KMS-11 (cell line): Measurements from ENCODE around the gene ZNF146.
"Not testable (repeated sequence)": the region's sequence is repeated elsewhere in the genome, so short reads cannot be mapped to it uniquely, and the experiment has no call there.

Source experiments
- H2AFZ ChIP-seq: fragments of 200-600 bp; sonication (generic); 2 replicates; pipeline ENCODE4 v1.6.1; 2016; ENCODE audit warnings: antibody characterized with exemption, mixed run types, low read depth
- H3K27ac ChIP-seq: fragments of 200-600 bp; sonication (generic); 2 replicates; pipeline ENCODE4 v1.6.1; 2016; ENCODE audit warnings: mild to moderate bottlenecking, mixed run types
- H3K27me3 ChIP-seq: fragments of 200-600 bp; sonication (generic); 2 replicates; pipeline ENCODE4 v1.6.1; 2017; ENCODE audit warnings: mild to moderate bottlenecking, low read depth, mixed run types, moderate library complexity; ENCODE audit not compliant: insufficient read depth
- H3K36me3 ChIP-seq: fragments of 200-600 bp; sonication (generic); 2 replicates; pipeline ENCODE4 v1.6.1; 2017; ENCODE audit warnings: mild to moderate bottlenecking, mixed run types; ENCODE audit not compliant: insufficient read depth
- H3K4me1 ChIP-seq: fragments of 200-600 bp; sonication (generic); 2 replicates; pipeline ENCODE4 v1.6.1; 2016; ENCODE audit warnings: mild to moderate bottlenecking, low read depth, mixed run types; ENCODE audit not compliant: poor library complexity, severe bottlenecking
- H3K4me2 ChIP-seq: fragments of 200-600 bp; sonication (generic); 2 replicates; pipeline ENCODE4 v1.7.0; 2016; ENCODE audit warnings: mild to moderate bottlenecking, mixed run types
- H3K4me3 ChIP-seq: fragments of 200-600 bp; sonication (generic); IDR thresholded peaks from 2 replicates; pipeline ENCODE4 v1.6.1; 2017; ENCODE audit warnings: low read depth, low read length, mixed read lengths; ENCODE audit not compliant: insufficient read depth
- H3K79me2 ChIP-seq: fragments of 200-600 bp; sonication (generic); 2 replicates; pipeline ENCODE4 v1.6.1; 2016; ENCODE audit warnings: low read depth, mixed run types; ENCODE audit not compliant: insufficient read depth
- H3K9ac ChIP-seq: fragments of 200-600 bp; sonication (generic); 2 replicates; pipeline ENCODE4 v1.6.1; 2016; ENCODE audit warnings: mild to moderate bottlenecking, mixed run types
- H4K20me1 ChIP-seq: fragments of 200-600 bp; sonication (generic); 2 replicates; pipeline ENCODE4 v1.6.1; 2016; ENCODE audit warnings: mild to moderate bottlenecking, mixed run types; ENCODE audit not compliant: insufficient read depth
- CTCF ChIP-seq: fragments of 200-600 bp; sonication (generic); conservative IDR thresholded peaks from 2 replicates; pipeline ENCODE4 v1.6.1; 2017; ENCODE audit warnings: low read depth, mild to moderate bottlenecking, antibody characterized with exemption, low read length, moderate library complexity, mixed read lengths

Gene ZNF146

DNA sequence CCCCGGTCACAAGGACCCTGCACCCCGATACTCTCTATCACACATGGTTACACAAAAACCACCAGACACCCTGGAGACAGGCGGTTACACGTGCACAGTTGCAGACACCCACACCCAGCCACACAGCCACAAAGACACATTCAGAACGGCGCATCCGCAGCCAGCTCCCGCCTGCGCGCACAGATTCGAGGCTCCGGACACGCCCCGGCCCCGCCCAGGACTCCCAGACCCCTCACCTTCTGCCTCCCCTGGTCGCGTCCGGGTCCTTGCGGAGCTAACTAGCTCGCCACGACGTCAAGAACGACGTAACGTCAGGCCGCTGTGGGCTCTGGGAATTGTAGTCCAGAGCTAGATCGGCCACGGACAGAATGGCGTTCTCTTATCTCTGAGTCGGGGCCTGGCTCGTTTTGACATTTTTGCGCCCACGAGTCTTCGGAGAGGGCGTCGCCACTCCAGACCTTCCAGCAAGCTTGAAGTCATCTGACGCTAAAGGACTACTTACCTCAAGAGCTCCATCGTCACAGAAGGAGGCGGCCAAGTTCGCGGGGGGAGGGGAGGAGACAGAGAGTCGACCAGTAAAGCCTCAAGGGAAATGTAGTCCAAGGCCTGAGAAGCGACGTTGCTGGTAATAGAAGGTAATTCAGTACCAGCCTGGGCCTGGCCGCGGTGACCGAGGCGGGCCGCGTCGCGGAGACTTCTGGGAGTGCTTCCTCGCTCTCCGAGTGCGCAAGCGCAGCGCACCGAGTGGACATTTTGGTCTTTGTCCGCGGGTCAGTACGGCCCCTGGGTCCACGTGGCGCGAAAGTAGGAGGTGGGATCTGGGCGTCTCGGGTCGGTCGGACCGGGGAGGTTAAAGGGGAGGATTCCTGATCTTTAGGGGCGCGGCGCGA, at the start of gene ZNF146, which contains the start of gene ZNF565:
ZNF146 (plus strand) TSS at position 721 of the 890 bp plus-strand sequence. CDS start 21,335 bp downstream, outside the sequence.
ZNF565 (minus strand) TSS at position 280 of the 890 bp plus-strand sequence. CDS start 12,680 bp downstream, outside the sequence.
- Histone ChIP-seq H3K27me3 (no peaks in the 10 kb centered on the region), H3K4me2 (peak within 1 kb of the TSS; percentile 98), H3K4me3 (no peak within 1 kb of the TSS), H3K79me2 (peaks cover 48% of the 10 kb centered on the region), H4K20me1 (no peaks in the 10 kb centered on the region), H2AFZ (peak within 1 kb of the TSS; percentile 75), H3K9ac (peak within 1 kb of the TSS; percentile 89), H3K27ac (peak within 1 kb of the TSS; percentile 80), H3K36me3 (0 out of 2 replicates have a peak, but pooled peaks cover 7% of the 10 kb centered on the region), H3K4me1 (no peaks in the 10 kb centered on the region)
- TF ChIP-seq CTCF, result 0 out of 2 replicates have a peak, but pooled peaks have one; percentile 16

- Histone ChIP-seq H3K4me3 (no peak overlapping the region), H2AFZ (no peak overlapping the region), H3K9ac (no peak overlapping the region), H4K20me1 (no peaks in the 10 kb centered on the region), H3K79me2 (no peaks in the 10 kb centered on the region), H3K36me3 (no peaks in the 10 kb centered on the region), H3K4me2 (no peak overlapping the region), H3K27me3 (no peaks in the 10 kb centered on the region), H3K4me1 (peaks cover 5% of the 10 kb centered on the region), H3K27ac (no peak overlapping the region)
- no peak for TF ChIP-seq CTCF
These were observed 45.7 kb upstream of the ZNF146 start for GRCh38 chr19:36169084-36169760.

DNA sequence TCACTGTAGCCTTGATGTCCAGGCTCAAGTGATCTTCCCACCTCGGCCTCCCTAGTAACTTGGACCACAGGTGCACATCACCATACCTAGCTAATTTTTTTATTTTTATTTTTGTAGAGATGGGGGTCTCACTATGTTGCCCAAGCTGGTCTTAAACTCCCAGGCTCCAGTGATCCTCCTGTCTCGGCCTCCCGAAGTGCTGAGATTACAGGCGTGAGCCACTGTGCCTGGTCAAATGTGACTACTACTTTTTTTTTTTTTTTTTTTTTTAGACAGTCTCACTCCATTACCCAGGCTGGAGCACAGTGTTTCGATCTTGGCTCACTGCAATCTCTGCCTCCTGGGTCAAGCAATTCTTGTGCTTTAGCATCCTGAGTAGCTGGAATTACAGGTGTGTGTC, 42.1 kb upstream of the ZNF146 start:
- H3K4me3 ChIP-seq, result no peak overlapping the region
- no peak for TF ChIP-seq CTCF

DNA sequence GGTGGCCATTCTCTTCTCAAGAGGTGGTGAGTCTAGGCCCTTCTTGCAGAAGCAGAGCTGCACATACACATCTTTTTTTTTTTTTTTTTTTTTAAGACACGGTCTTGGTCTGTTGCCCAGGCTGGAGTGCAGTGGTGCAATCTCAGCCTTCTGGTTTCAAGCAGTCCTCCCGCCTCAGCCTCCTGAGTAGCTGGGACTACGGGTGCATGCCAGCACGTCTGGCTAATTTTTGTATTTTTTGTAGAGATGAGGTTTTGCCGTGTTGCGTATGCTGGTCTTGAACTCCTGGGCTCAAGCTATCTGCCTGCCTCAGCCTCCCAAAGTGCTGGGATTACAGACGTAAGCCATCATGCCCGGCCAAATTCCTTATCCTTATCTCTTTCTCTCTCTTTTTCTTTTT, 41.1 kb upstream of the ZNF146 start:
- H4K20me1 ChIP-seq, H3K4me1 ChIP-seq, H3K4me3 ChIP-seq, H3K9ac ChIP-seq, H2AFZ ChIP-seq, H3K79me2 ChIP-seq, H3K36me3 ChIP-seq, H3K27ac ChIP-seq, H3K27me3 ChIP-seq, H3K4me2 ChIP-seq: not testable (repeated sequence)

More for the DNA sequence above, 42.1 kb upstream of the ZNF146 start:
- Histone ChIP-seq H3K9ac (no peak overlapping the region), H4K20me1 (no peaks in the 10 kb centered on the region), H3K4me1 (peaks cover 5% of the 10 kb centered on the region), H3K36me3 (no peaks in the 10 kb centered on the region), H3K27me3 (no peaks in the 10 kb centered on the region), H3K27ac (no peak overlapping the region), H3K4me2 (no peak overlapping the region), H3K79me2 (no peaks in the 10 kb centered on the region), H2AFZ (no peak overlapping the region)

DNA sequence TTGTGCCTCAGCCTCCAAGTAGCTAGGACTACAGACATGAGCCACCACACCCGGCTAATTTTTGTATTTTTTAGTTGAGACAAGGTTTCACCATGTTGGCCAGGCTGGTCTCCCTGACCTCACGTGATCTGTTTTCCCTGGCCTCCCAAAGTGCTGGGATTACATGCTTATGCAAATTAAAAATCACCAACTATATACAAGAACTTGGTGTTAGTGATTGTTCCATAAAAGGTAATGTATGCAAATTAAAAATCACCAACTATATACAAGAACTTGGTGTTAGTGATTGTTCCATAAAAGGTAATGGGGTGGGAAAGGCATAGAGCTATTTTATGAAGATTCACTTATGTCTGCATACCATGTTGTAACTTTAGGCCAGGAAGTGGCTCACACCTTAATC, 35.8 kb upstream of the ZNF146 start:
- H3K9ac ChIP-seq, H2AFZ ChIP-seq: not testable (repeated sequence)

More for the DNA sequence above, 35.8 kb upstream of the ZNF146 start:
- not testable (repeated sequence) for H3K36me3 ChIP-seq, H3K4me2 ChIP-seq, H3K27me3 ChIP-seq, H3K4me1 ChIP-seq, H3K27ac ChIP-seq, H3K79me2 ChIP-seq, H4K20me1 ChIP-seq, H3K4me3 ChIP-seq
